Measurements from ENCODE around the gene UCK2.
"Not testable (repeated sequence)": the region's sequence is repeated elsewhere in the genome, so short reads cannot be mapped to it uniquely, and the experiment has no call there.

UCK2 gene

GRCh38 chr1:165799387-165799786, 28.0 kb upstream of the UCK2 start:
- Histone ChIP-seq H3K27me3 (no peaks in the 10 kb centered on the region), H3K36me3 (no peaks in the 10 kb centered on the region), H3K27ac (no peak overlapping the region), H3K9me3 (no peaks in the 10 kb centered on the region), H3K4me1 (ENCODE audit: control insufficient read depth in 1 of 2, insufficient read depth in 1 of 2, low read depth in 1 of 2, low read length in 1 of 2) (no peaks in the 10 kb centered on the region), H3K4me3 (ENCODE audit: low read depth in 1 of 2, low read length in 1 of 2) (no peak overlapping the region)
- TF ChIP-seq, protein P1, sequence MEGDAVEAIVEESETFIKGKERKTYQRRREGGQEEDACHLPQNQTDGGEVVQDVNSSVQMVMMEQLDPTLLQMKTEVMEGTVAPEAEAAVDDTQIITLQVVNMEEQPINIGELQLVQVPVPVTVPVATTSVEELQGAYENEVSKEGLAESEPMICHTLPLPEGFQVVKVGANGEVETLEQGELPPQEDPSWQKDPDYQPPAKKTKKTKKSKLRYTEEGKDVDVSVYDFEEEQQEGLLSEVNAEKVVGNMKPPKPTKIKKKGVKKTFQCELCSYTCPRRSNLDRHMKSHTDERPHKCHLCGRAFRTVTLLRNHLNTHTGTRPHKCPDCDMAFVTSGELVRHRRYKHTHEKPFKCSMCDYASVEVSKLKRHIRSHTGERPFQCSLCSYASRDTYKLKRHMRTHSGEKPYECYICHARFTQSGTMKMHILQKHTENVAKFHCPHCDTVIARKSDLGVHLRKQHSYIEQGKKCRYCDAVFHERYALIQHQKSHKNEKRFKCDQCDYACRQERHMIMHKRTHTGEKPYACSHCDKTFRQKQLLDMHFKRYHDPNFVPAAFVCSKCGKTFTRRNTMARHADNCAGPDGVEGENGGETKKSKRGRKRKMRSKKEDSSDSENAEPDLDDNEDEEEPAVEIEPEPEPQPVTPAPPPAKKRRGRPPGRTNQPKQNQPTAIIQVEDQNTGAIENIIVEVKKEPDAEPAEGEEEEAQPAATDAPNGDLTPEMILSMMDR (IDR thresholded peaks at IDR 0.05): no peak

GRCh38 chr1:165804513-165804912, 22.9 kb upstream of the UCK2 start:
- not testable (repeated sequence) for H3K9me3 ChIP-seq; H3K4me3 ChIP-seq (ENCODE audit: low read depth in 1 of 2, low read length in 1 of 2); H3K27ac ChIP-seq; H3K27me3 ChIP-seq; H3K4me1 ChIP-seq (ENCODE audit: control insufficient read depth in 1 of 2, insufficient read depth in 1 of 2, low read depth in 1 of 2, low read length in 1 of 2); H3K36me3 ChIP-seq

DNA sequence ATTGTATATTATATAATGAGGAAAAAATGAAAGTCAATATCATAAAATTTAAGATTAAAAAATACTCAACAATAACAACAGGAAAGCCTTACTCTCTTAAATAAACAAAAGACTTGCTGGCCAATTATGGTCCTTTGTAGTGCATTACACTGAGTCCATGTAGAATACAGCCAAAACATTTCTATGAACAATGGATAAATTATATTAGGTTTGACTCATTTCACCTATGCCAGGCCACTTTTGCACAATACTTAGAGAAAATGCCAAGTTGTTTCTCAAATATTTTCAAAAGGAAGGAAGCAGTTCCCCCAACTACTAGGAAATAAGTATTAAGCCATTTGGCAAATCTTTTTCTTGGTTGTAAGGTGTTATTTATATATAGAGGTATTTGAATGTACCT, 19.8 kb upstream of the UCK2 start:
- H3K36me3 ChIP-seq: no peaks in the 10 kb centered on the region

DNA sequence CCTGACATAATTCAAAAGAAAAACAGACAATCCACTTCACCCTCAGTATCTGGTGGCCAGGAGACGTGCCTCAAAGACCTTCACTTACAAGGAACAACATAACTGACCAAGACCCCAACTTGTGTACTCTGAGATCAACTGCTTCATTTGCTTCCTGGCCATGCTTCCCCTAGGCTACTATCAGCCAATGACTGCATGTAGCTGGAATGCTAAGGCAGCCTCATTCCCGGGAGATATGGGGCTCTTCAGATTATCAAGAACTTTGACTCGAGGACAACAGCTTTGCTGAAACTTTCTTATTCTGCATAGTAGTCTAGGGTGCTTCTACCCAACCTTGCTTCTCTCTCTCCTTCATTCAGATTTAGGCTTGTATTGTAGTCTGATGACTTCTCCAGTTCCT, 11.7 kb upstream of the UCK2 start:
- Histone ChIP-seq H3K4me3 (ENCODE audit: low read depth in 1 of 2, low read length in 1 of 2) (no peak overlapping the region), H3K4me1 (ENCODE audit: control insufficient read depth in 1 of 2, insufficient read depth in 1 of 2, low read depth in 1 of 2, low read length in 1 of 2) (no peaks in the 10 kb centered on the region), H3K9me3 (no peaks in the 10 kb centered on the region), H3K27ac (no peak overlapping the region), H3K36me3 (no peaks in the 10 kb centered on the region), H3K27me3 (no peaks in the 10 kb centered on the region)
- TF ChIP-seq, protein P1 (IDR thresholded peaks at IDR 0.05): no peak

More for the DNA sequence above, 19.8 kb upstream of the UCK2 start:
- Histone ChIP-seq H3K27me3 (no peaks in the 10 kb centered on the region), H3K4me1 (ENCODE audit: control insufficient read depth in 1 of 2, insufficient read depth in 1 of 2, low read depth in 1 of 2, low read length in 1 of 2) (no peaks in the 10 kb centered on the region), H3K9me3 (no peaks in the 10 kb centered on the region), H3K4me3 (ENCODE audit: low read depth in 1 of 2, low read length in 1 of 2) (no peak overlapping the region), H3K27ac (no peak overlapping the region)
- TF ChIP-seq, protein P1 (IDR thresholded peaks at IDR 0.05): no peak

GRCh38 chr1:165816157-165816556, 11.3 kb upstream of the UCK2 start:
- Histone ChIP-seq H3K9me3 (no peaks in the 10 kb centered on the region), H3K4me1 (ENCODE audit: control insufficient read depth in 1 of 2, insufficient read depth in 1 of 2, low read depth in 1 of 2, low read length in 1 of 2) (no peaks in the 10 kb centered on the region), H3K4me3 (ENCODE audit: low read depth in 1 of 2, low read length in 1 of 2) (no peak overlapping the region), H3K36me3 (no peaks in the 10 kb centered on the region), H3K27ac (no peak overlapping the region), H3K27me3 (no peaks in the 10 kb centered on the region)
- TF ChIP-seq, protein P1 (IDR thresholded peaks at IDR 0.05): no peak

DNA sequence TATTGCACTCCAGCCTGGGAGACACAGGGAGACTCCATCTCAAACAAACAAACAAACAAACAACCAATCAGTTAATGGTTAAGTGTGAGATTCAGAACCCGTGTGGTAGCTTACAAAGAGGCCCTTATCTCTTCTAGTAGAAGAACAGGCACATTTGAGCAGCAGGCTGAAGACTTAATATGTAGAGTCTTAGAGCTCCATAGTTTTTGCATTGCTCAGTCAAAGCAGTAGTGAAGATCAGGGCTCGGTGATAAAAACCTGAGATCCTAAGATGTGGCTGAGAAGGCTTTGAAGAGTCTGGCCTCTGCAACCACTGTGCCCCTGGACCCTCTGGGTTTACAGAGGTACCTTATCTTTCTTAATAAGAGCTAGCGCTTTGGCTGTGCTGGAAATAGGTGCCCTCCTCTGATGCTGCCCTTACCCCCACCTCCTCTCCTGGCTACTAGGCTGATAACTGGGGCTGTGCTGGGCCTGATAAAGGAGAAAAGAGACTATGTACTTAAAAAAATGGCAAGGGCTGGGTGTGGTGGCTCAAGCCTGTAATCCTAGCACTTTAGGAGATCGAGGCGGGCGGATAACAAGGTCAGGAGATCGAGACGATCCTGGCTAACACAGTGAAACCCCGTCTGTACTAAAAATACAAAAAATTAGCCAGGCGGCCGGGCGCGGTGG, 10.5 kb upstream of the UCK2 start:
- H3K4me3 ChIP-seq (ENCODE audit: low read depth in 1 of 2, low read length in 1 of 2): no peak overlapping the region
- H3K27ac ChIP-seq: no peak overlapping the region
- H3K9me3 ChIP-seq: no peaks in the 10 kb centered on the region
- TF ChIP-seq, protein P1 (IDR thresholded peaks at IDR 0.05): no peak
- H3K4me1 ChIP-seq (ENCODE audit: control insufficient read depth in 1 of 2, insufficient read depth in 1 of 2, low read depth in 1 of 2, low read length in 1 of 2): no peaks in the 10 kb centered on the region
- no peaks in the 10 kb centered on the region for H3K27me3 ChIP-seq
- no peaks in the 10 kb centered on the region for H3K36me3 ChIP-seq

All from neutrophil (primary cell).